Mucosa of descending colon (tissue), 3 donors: ENCODE data around the gene RNU1-4. TPM values are rescaled to one million over a fixed set of nuclear protein-coding genes. Genes with fewer than 3 reads are reported as not detected.
"Not testable (repeated sequence)": the region's sequence is repeated elsewhere in the genome, so short reads cannot be mapped to it uniquely, and the experiment has no call there.

Experiments used
- ATAC-seq: fragments of 200-7000 bp; cut with Tn5 transposase; one replicate; pipeline ENCODE4 v1.9.1; 2020; ENCODE audit warnings: mild to moderate bottlenecking, moderate library complexity
- DNase-seq, 3 donors: peaks; one replicate each; pipeline ENCODE4 v3.0.0-alpha.2; 2020
- H3K36me3 ChIP-seq: fragments of 200-600 bp; one replicate; pipeline ENCODE4 v1.8.0; 2021; ENCODE audit warnings: low read depth, mild to moderate bottlenecking
- H3K4me1 ChIP-seq: fragments of 200-600 bp; one replicate; pipeline ENCODE4 v1.8.0; 2021; ENCODE audit warnings: low read depth, mild to moderate bottlenecking
- H3K4me3 ChIP-seq: fragments of 200-600 bp; one replicate; pipeline ENCODE4 v1.8.0; 2021; ENCODE audit warnings: mild to moderate bottlenecking
- H3K9me3 ChIP-seq: fragments of 200-600 bp; one replicate; pipeline ENCODE4 v1.8.0; 2021; ENCODE audit warnings: mild to moderate bottlenecking
- intact Hi-C, 2 donors: fragments of 100-400 bp; cut with DNase I in 1 of 2; cut with micrococcal nuclease in 1 of 2; formaldehyde crosslinking; loops; one replicate each; pipeline versions ENCODE4 v1.11.0 to v1.11.1; 2022; cut with DNase I, micrococcal nuclease
- total RNA-seq, 3 donors: library from RNA; stranded (reverse); fragmentation: NEBNext Ultra II Directional in 2 of 3; extraction: Animal tissue kit (Norgen Biotek cat#: 25700) in 2 of 3; gene quantifications; one replicate each; pipeline versions ENCODE4 v1.2.1 to v1.2.4, GENCODE V29; 2021 to 2023
- TF ChIP-seq, protein P1 (sequence below): fragments of 200-600 bp; IDR thresholded peaks from one replicate; pipeline ENCODE4 v1.8.0; 2022; ENCODE audit warnings: antibody characterized with exemption, mild to moderate bottlenecking
- donor health status: DM: no; HTN: no; CAD: no; lungs with moderate emphysema.
- donor health status: DM: no; HTN: no; CAD: no.
- donor health status: DM: no; HTN: yes; CAD: no.

RNU1-4 gene
- total RNA-seq, 3 donors from 2014 or later = 2,195 to 6,222 (median 2,378) TPM

DNA sequence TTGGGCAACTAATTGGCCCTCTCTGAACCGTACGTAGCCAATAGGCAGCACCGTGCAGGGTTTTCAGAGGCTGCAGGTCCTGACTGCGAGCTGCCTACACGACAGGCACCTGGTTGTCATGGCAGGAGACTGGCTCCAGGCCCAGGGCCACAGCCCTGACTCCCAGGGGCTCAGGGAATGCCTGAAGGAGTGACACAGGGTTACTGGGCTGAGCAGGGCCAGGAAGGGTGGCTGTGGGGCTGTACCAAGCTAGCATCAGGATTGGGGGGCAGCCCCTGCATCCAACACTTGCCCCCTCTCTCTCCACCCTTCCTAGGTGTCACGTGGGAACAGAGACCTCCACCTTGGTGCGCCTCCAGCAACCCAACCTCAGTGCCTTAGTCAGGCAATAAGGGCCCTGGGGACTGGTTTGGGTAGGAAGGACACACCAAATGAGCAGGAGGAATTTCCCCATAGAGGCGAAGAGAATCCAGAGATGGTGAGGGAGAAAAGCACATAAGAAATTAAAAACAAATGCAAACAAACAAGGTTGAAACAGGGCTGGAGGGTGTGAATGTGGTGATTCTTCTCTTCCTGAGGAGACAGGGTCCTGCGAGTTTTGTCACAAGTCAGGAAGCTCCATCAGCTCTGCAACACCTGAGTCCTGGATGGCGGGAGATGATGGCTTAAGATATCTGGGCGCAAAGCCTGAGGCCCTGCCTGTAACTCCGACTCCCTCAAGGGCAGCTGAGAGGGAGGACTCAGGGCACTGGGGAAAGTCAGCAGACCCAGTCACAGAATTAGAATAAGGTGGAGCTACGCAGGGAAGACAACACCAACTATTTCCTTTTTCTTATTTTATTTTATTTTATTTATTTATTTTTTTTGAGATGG is 19.7 kb upstream of the RNU1-4 start:
- H3K36me3 ChIP-seq = no peaks in the 10 kb centered on the region
- no peak overlapping the region for H3K4me3 ChIP-seq
- peak in 1 of 3 donors; percentile 45 for DNase-seq
- TF ChIP-seq, protein P1, sequence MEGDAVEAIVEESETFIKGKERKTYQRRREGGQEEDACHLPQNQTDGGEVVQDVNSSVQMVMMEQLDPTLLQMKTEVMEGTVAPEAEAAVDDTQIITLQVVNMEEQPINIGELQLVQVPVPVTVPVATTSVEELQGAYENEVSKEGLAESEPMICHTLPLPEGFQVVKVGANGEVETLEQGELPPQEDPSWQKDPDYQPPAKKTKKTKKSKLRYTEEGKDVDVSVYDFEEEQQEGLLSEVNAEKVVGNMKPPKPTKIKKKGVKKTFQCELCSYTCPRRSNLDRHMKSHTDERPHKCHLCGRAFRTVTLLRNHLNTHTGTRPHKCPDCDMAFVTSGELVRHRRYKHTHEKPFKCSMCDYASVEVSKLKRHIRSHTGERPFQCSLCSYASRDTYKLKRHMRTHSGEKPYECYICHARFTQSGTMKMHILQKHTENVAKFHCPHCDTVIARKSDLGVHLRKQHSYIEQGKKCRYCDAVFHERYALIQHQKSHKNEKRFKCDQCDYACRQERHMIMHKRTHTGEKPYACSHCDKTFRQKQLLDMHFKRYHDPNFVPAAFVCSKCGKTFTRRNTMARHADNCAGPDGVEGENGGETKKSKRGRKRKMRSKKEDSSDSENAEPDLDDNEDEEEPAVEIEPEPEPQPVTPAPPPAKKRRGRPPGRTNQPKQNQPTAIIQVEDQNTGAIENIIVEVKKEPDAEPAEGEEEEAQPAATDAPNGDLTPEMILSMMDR = no peak
- H3K4me1 ChIP-seq = no peaks in the 10 kb centered on the region
- ATAC-seq = peak; percentile 52
- no peaks in the 10 kb centered on the region for H3K9me3 ChIP-seq
- intact Hi-C loops = no loop called here

DNA sequence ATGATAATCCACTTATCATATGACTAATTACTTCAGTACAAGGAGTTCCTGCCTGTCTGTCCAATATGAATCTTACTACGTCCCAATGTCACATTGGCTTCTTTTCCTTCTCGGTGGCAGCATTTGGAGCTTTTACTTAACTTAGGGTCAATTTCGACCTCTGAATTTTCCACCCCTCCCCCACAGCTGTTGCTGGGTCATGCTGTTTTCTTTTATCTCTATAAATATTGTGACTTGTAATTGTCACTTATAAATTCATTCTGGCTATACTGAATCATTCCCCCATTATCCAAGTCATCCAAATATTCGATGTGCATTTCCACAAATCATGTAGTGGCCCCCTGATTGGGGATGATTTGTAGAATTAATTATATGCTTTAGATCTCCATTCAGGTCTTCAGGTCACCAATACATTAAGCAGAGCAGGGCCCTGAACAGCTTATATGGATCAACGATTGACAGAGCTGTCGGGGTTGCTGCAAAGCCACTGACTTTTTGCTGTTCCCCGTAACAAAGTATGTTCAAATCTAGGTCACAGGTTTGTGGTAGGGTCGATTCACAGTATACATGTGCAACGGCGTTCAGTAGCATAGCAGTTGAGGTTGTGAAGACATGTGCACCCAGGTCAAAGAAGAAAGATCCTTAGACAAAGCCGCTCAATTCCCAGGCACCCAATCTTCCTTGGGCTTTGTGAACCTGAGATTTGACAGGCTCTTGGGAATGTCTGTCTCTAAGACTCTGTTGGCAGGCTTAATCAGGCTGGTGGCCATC is 18.3 kb upstream of the RNU1-4 start:
- Histone ChIP-seq H3K36me3 (no peaks in the 10 kb centered on the region), H3K9me3 (no peaks in the 10 kb centered on the region), H3K4me1 (no peaks in the 10 kb centered on the region), H3K4me3 (no peak overlapping the region)
- ATAC-seq (no peak), DNase-seq (peak in 1 of 3 donors; percentile 5)
- TF ChIP-seq, protein P1 = no peak
- intact Hi-C loops = no loop called here

DNA sequence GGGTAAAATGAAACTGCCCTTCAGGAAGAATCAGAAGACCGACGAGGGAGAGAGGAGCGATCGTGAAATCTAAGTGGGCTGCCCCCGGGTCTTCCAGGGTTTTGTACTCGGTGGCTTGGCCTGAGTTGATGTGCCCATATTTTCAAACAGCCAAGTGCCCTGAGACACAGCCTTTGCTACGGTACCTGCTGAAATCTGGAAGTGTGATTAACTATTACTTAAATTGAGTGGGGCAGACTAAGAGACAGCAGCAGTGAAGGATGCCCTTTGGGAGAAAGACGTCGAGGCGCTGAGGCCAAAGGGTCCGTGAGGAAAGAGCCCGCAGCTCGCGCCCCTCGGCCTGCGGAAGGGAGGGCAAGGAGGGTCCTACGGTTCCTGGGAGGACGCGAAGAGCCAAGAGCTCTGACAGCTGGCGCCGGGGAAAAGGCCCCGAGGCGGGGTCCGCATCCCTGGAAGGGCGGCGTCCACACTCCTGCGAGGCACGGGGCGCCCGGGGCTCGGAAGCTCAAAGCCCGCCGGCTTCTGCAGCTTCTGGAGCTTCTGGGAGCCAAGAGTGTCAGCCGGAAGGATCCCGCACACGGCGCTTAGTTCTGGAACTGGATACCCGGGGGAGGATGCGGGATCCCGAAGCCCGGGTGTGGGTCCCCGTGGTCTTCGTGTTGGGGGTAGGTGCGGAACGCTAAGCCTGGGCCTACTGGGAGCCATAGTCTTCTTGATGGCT is 15.4 kb upstream of the RNU1-4 start:
- intact Hi-C loops = no loop called here
- Histone ChIP-seq H3K36me3 (no peaks in the 10 kb centered on the region), H3K9me3 (no peaks in the 10 kb centered on the region), H3K4me1 (no peaks in the 10 kb centered on the region), H3K4me3 (no peak overlapping the region)
- TF ChIP-seq, protein P1 = no peak
- peak; percentile 28 for ATAC-seq
- DNase-seq = peak in 2 of 3 donors; percentile 31 to 69

DNA sequence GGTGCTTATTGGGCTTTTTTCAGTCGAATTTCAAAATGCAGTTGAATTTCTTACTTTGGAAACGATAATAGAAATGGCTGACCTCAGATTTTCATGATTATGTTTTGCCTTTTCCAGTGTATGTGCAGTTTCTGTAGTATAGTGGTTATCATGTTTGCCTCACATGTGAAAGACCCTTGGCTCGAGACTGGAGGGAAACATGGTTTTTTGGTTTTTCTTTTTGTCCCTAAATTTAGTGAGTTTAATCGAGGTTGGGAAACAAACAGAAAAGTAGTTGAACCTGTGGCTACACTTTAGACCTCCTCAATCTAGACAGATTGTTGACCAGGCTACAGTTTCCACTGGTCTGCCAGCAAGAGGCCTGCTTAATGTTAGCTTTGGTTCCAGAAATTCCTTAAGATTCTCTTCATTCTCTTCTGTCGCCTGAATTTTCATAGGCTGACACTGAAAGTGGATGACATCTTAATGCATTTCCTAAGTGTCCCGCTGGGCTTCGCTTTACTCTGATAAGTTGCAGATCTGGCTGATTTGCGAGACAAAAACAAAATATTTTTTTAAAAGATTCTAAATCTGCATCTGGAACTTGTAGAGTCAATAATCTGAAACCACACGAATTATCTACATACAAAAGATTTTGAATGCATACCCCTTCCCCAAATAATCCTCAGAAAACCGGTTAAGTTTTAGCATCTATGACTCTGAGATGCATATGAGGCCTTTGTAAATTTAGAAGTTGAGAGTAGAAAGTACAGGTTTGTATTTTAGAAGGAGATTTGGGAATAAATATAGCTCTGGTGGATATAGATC is 14.7 kb upstream of the RNU1-4 start:
- H3K36me3 ChIP-seq, H3K4me3 ChIP-seq, H3K9me3 ChIP-seq, H3K4me1 ChIP-seq, DNase-seq, intact Hi-C loops, ATAC-seq: not testable (repeated sequence)

DNA sequence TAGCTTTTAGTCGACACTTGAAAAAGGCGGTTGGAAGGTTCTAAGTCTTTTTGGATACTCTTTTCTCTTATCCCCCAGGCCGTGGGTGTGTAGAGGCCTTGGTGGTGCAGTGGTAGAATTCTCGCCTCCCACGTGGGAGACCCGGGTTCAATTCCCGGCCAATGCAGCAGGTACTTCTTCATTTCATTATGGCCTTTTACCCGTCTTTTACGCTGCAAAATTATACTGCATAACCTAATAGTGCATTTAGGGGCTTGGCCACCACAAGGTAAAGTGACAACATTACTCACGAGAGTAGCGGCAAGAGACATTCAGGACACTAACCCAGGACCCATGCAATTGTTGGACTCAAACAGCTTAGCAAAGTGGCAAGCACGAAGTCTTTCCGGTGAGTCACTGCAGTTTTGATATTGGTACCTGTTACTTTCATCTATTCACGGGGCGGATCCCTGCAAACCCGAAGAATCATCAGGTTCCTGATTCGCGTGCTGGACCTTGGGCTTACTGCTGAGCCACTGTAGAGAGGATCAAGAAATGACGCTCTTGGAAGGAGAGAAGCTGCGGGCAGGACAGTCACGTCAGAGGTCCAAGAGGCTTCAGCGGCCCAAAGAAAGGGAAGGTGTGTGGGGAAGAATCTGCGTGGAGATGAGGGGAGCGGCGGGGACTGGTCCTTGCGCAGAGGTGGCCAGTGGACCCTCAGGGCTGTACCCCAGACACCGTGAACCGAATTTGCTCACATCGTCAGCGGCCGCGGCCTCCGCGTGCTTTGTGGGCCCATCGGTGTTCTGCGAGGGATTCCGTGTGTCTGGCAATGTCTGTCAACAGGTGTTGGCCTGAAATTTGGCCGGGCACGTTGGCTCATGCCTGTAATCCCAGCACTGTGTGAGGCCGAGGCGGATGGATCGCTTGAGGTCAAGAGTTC is 12.9 kb upstream of the RNU1-4 start:
- Histone ChIP-seq H3K4me3 (no peak overlapping the region), H3K4me1 (no peaks in the 10 kb centered on the region), H3K36me3 (no peaks in the 10 kb centered on the region), H3K9me3 (no peaks in the 10 kb centered on the region)
- DNase-seq = peak in 2 of 3 donors; percentile 45 to 70
- intact Hi-C loops = no loop called here
- TF ChIP-seq, protein P1 = no peak
- peak; percentile 45 for ATAC-seq

DNA sequence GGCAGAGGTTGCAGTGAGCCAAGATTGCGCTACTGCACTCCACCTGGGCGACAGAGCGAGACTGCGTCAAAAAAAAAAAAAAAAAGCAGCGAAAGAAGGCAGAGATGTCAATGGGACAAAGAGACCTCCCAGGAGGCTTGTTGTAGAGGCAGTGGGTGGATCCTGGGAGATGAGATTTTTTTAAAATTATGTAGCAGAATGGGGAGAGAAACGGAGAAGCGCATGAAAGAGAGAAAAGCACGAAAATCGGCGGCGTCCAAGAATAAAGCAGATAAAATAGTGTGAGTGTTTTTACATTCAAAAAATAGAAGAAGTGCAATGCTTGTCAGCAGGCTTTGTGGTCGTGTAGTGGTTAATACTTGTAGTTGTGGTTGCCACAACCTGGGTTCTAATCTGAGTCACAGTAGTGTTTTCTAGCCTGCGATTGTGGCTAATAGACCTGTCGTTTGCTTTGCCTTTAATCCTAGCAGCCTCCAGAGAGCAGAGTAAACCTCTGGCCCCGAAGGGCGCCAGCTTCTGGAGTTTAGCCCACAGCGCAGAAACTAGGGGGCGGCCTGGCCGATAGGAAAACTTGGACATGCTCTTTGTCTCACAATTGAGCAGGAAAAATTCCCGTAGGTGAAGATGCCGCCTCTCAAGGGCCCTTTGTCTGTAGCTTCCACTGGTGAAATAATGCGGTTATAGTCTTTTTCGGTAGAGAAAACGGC is 11.9 kb upstream of the RNU1-4 start:
- H3K36me3 ChIP-seq, H3K4me1 ChIP-seq, ATAC-seq, H3K9me3 ChIP-seq, intact Hi-C loops, H3K4me3 ChIP-seq: not testable (repeated sequence)
- DNase-seq = peak in 1 of 3 donors; percentile 10

DNA sequence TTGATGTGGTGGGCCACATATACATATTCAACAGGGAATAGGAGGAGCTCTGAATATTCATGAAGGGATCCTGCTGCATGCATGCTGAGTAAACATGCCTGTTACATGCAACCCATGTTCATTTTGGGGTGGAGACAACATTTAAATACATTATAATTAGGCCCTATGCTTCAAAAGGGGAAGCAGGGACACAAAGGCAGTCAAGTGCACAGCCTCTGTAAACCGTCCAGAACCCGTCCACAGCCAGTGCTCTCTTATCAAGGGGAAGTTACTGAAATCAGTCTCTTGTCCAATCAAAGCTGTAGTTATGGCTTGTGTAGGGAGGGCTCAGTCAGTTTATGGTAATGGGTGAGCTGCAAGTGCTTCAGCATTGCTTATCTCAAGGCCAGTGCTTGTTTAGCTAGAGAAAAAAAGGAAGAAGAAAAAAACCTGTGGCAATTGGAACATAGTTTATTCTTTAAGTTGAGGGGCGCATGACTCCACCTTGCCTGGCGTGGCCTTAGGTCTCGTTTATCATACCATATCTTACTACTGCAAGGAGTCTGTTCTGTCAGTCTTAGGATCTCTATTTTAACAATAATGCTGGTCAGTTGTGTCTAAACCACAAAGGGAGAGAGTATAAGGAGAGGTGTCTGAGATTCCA is 7.9 kb upstream of the RNU1-4 start:
- H3K4me3 ChIP-seq, H3K9me3 ChIP-seq, H3K36me3 ChIP-seq, intact Hi-C loops, DNase-seq, H3K4me1 ChIP-seq, ATAC-seq: not testable (repeated sequence)
